PFSK-1 (cell line): Measurements from ENCODE around the gene PVALB.

ENCODE experiments used
- POLR2AphosphoS5 ChIP-seq: IDR thresholded peaks from 2 replicates; pipeline ENCODE4 v1.6.1; 2012; ENCODE audit warnings: low read depth, mild to moderate bottlenecking, control low read depth, low read length, moderate library complexity
- REST ChIP-seq, 2 experiments: IDR thresholded peaks; 2 replicates each; pipeline versions ENCODE4 v1.6.1 to v1.8.0; 2011 to 2012; ENCODE audit warnings: low read depth in 2 of 2, low read length in 2 of 2, control low read depth in 1 of 2, inconsistent platforms in 1 of 2, mild to moderate bottlenecking in 1 of 2, moderate library complexity in 1 of 2; ENCODE audit not compliant: insufficient read depth in 1 of 2
- SIN3A ChIP-seq: IDR thresholded peaks from 2 replicates; pipeline ENCODE4 v1.6.1; 2012; ENCODE audit warnings: mild to moderate bottlenecking, low read length, moderate library complexity, borderline replicate concordance; ENCODE audit not compliant: insufficient read depth
- TAF1 ChIP-seq: IDR thresholded peaks from 2 replicates; pipeline ENCODE4 v1.6.1; 2012; ENCODE audit warnings: low read length, control low read depth, borderline replicate concordance; ENCODE audit not compliant: insufficient read depth

GRCh38 chr22:36816636-36817524, at the start of gene PVALB:
- TF ChIP-seq REST (IDR thresholded peaks at IDR 0.05; ENCODE audit: insufficient read depth in 1 of 2, low read depth in 2 of 2, low read length in 2 of 2) (no peak), POLR2AphosphoS5 (no peak), SIN3A (no peak), TAF1 (no peak)
